ENCODE data around the gene RNF144A.

RNF144A gene

GRCh38 chr2:6917761-6918421 lies 679 bp downstream of the RNF144A start:
- peaks cover 37% of the 10 kb centered on the region for H3K36me3 Mint-ChIP-seq (ENCODE audit: low read depth)
- H3K4me1 Mint-ChIP-seq (ENCODE audit: low read depth), result peaks cover 78% of the 10 kb centered on the region
- DNase-seq, result peak; percentile 59

GRCh38 chr2:6919901-6920742 lies 2.9 kb downstream of the RNF144A start:
- Mint-ChIP-seq H3K27ac (peak overlapping the region; percentile 6), H3K27me3 (no peaks in the 10 kb centered on the region), H3K9me3 (no peaks in the 10 kb centered on the region), H3K4me1 (ENCODE audit: low read depth) (peaks cover 80% of the 10 kb centered on the region), H3K4me3 (peak overlapping the region; percentile 79), H3K36me3 (ENCODE audit: low read depth) (peaks cover 44% of the 10 kb centered on the region)
- no peak for DNase-seq

More at GRCh38 chr2:6917761-6918421, 679 bp downstream of the RNF144A start:
- H3K27ac Mint-ChIP-seq, result peak overlapping the region; percentile 79
- no peaks in the 10 kb centered on the region for H3K9me3 Mint-ChIP-seq
- H3K4me3 Mint-ChIP-seq, result peak overlapping the region; percentile 79
- no peaks in the 10 kb centered on the region for H3K27me3 Mint-ChIP-seq

- Mint-ChIP-seq H3K36me3 (ENCODE audit: low read depth) (peaks cover 44% of the 10 kb centered on the region), H3K4me1 (ENCODE audit: low read depth) (peaks cover 80% of the 10 kb centered on the region), H3K4me3 (no peak overlapping the region), H3K27me3 (no peaks in the 10 kb centered on the region), H3K9me3 (no peaks in the 10 kb centered on the region), H3K27ac (no peak overlapping the region)
- no peak for DNase-seq
These were observed 3.5 kb downstream of the RNF144A start for GRCh38 chr2:6920743-6921064.

- Mint-ChIP-seq H3K27me3 (no peaks in the 10 kb centered on the region), H3K27ac (peak overlapping the region; percentile 50), H3K4me3 (no peak overlapping the region), H3K9me3 (no peaks in the 10 kb centered on the region), H3K4me1 (ENCODE audit: low read depth) (peaks cover 81% of the 10 kb centered on the region), H3K36me3 (ENCODE audit: low read depth) (peaks cover 47% of the 10 kb centered on the region)
- DNase-seq, result no peak
These were observed 4.2 kb downstream of the RNF144A start for GRCh38 chr2:6921321-6921922.

GRCh38 chr2:6922201-6922656 lies 5.0 kb downstream of the RNF144A start:
- DNase-seq, result no peak
- Mint-ChIP-seq H3K9me3 (no peaks in the 10 kb centered on the region), H3K27ac (no peak overlapping the region), H3K36me3 (ENCODE audit: low read depth) (peaks cover 52% of the 10 kb centered on the region), H3K4me3 (no peak overlapping the region), H3K4me1 (ENCODE audit: low read depth) (peaks cover 80% of the 10 kb centered on the region), H3K27me3 (no peaks in the 10 kb centered on the region)

- Mint-ChIP-seq H3K4me1 (ENCODE audit: low read depth) (peaks cover 84% of the 10 kb centered on the region), H3K9me3 (peaks cover 2% of the 10 kb centered on the region), H3K27ac (no peak overlapping the region), H3K36me3 (ENCODE audit: low read depth) (peaks cover 63% of the 10 kb centered on the region), H3K4me3 (no peak overlapping the region), H3K27me3 (no peaks in the 10 kb centered on the region)
- DNase-seq, result no peak
These were observed 6.1 kb downstream of the RNF144A start for GRCh38 chr2:6923319-6923718.

GRCh38 chr2:6924101-6924923 lies 7.1 kb downstream of the RNF144A start:
- Mint-ChIP-seq H3K4me3 (no peak overlapping the region), H3K9me3 (peaks cover 6% of the 10 kb centered on the region), H3K36me3 (ENCODE audit: low read depth) (peaks cover 64% of the 10 kb centered on the region), H3K4me1 (ENCODE audit: low read depth) (peaks cover 87% of the 10 kb centered on the region), H3K27ac (peak overlapping the region; percentile 32), H3K27me3 (no peaks in the 10 kb centered on the region)
- DNase-seq, result no peak

- H3K27ac Mint-ChIP-seq, result peak overlapping the region; percentile 32
- peaks cover 87% of the 10 kb centered on the region for H3K4me1 Mint-ChIP-seq (ENCODE audit: low read depth)
- H3K9me3 Mint-ChIP-seq, result peaks cover 6% of the 10 kb centered on the region
- no peak overlapping the region for H3K4me3 Mint-ChIP-seq
- H3K36me3 Mint-ChIP-seq (ENCODE audit: low read depth), result peaks cover 62% of the 10 kb centered on the region
- H3K27me3 Mint-ChIP-seq, result no peaks in the 10 kb centered on the region
- DNase-seq, result no peak
These were observed 7.8 kb downstream of the RNF144A start for GRCh38 chr2:6924924-6925409.

- Mint-ChIP-seq H3K9me3 (peaks cover 6% of the 10 kb centered on the region), H3K36me3 (ENCODE audit: low read depth) (peaks cover 63% of the 10 kb centered on the region), H3K27me3 (no peaks in the 10 kb centered on the region), H3K4me3 (no peak overlapping the region), H3K4me1 (ENCODE audit: low read depth) (peaks cover 80% of the 10 kb centered on the region), H3K27ac (no peak overlapping the region)
- no peak for DNase-seq
These were observed 9.0 kb downstream of the RNF144A start for GRCh38 chr2:6926071-6926732.

- Mint-ChIP-seq H3K4me3 (no peak overlapping the region), H3K4me1 (ENCODE audit: low read depth) (peaks cover 77% of the 10 kb centered on the region), H3K27me3 (no peaks in the 10 kb centered on the region), H3K36me3 (ENCODE audit: low read depth) (peaks cover 69% of the 10 kb centered on the region), H3K27ac (no peak overlapping the region), H3K9me3 (peaks cover 9% of the 10 kb centered on the region)
- no peak for DNase-seq
These were observed 10.0 kb downstream of the RNF144A start for GRCh38 chr2:6927186-6927585.

GRCh38 chr2:6927753-6928152 lies 10.5 kb downstream of the RNF144A start:
- peaks cover 79% of the 10 kb centered on the region for H3K4me1 Mint-ChIP-seq (ENCODE audit: low read depth)
- H3K36me3 Mint-ChIP-seq (ENCODE audit: low read depth), result peaks cover 69% of the 10 kb centered on the region
- H3K9me3 Mint-ChIP-seq, result peaks cover 9% of the 10 kb centered on the region

GRCh38 chr2:6928452-6928851 lies 11.2 kb downstream of the RNF144A start:
- no peak overlapping the region for H3K4me3 Mint-ChIP-seq
- peaks cover 9% of the 10 kb centered on the region for H3K9me3 Mint-ChIP-seq
- H3K27ac Mint-ChIP-seq, result peak overlapping the region; percentile 19
- DNase-seq, result no peak
- H3K36me3 Mint-ChIP-seq (ENCODE audit: low read depth), result peaks cover 63% of the 10 kb centered on the region
- peaks cover 79% of the 10 kb centered on the region for H3K4me1 Mint-ChIP-seq (ENCODE audit: low read depth)
- H3K27me3 Mint-ChIP-seq, result no peaks in the 10 kb centered on the region

More at GRCh38 chr2:6927753-6928152, 10.5 kb downstream of the RNF144A start:
- no peak for DNase-seq
- no peaks in the 10 kb centered on the region for H3K27me3 Mint-ChIP-seq
- H3K4me3 Mint-ChIP-seq, result no peak overlapping the region
- H3K27ac Mint-ChIP-seq, result no peak overlapping the region

GRCh38 chr2:6929196-6929819 lies 12.1 kb downstream of the RNF144A start:
- DNase-seq, result no peak
- peak overlapping the region; percentile 5 for H3K27ac Mint-ChIP-seq
- H3K27me3 Mint-ChIP-seq, result no peaks in the 10 kb centered on the region
- peaks cover 9% of the 10 kb centered on the region for H3K9me3 Mint-ChIP-seq
- H3K4me3 Mint-ChIP-seq, result no peak overlapping the region
- peaks cover 77% of the 10 kb centered on the region for H3K4me1 Mint-ChIP-seq (ENCODE audit: low read depth)
- H3K36me3 Mint-ChIP-seq (ENCODE audit: low read depth), result peaks cover 55% of the 10 kb centered on the region

Data from activated T-cell treated with anti-CD3 and anti-CD28 coated beads, Interleukin-2, amount 50 U/mL, for 24 hours (primary cell).